Lung (tissue), 12 donors: ENCODE data around the gene SLC35F5. TPM values are rescaled to one million over a fixed set of nuclear protein-coding genes. Genes with fewer than 3 reads are reported as not detected.

Experiments
- ATAC-seq: fragments of 200-7000 bp; cut with Tn5 transposase; one replicate; pipeline ENCODE4 v1.9.1; 2020; ENCODE audit warnings: moderate number of reproducible peaks; ENCODE audit not compliant: insufficient read depth, low FRiP score
- DNase-seq, 3 donors: peaks; one replicate each; pipeline ENCODE4 v3.0.0-alpha.2; 2013 to 2017
- H3K27ac ChIP-seq, 2 donors: one replicate each; pipeline ENCODE4 v1.5.1; 2013; ENCODE audit warnings: mild to moderate bottlenecking in 2 of 2, moderate library complexity in 2 of 2, control low read depth in 1 of 2, inconsistent platforms in 1 of 2, low read depth in 1 of 2, low read length in 1 of 2
- H3K27me3 ChIP-seq, 3 donors: one replicate each; pipeline ENCODE4 v1.5.1; 2013; ENCODE audit warnings: low read length in 2 of 3; ENCODE audit not compliant: control insufficient read depth in 3 of 3, insufficient read depth in 3 of 3
- H3K36me3 ChIP-seq, 4 donors: one replicate each; pipeline ENCODE4 v1.5.1; 2013; ENCODE audit warnings: low read length in 4 of 4, mild to moderate bottlenecking in 1 of 4, moderate library complexity in 1 of 4; ENCODE audit not compliant: control insufficient read depth in 4 of 4, insufficient read depth in 4 of 4
- H3K4me1 ChIP-seq, 5 donors: one replicate each; pipeline ENCODE4 v1.5.1; 2013; ENCODE audit warnings: low read length in 5 of 5, mild to moderate bottlenecking in 2 of 5, moderate library complexity in 1 of 5; ENCODE audit not compliant: control insufficient read depth in 5 of 5, insufficient read depth in 5 of 5
- H3K4me3 ChIP-seq: one replicate; pipeline ENCODE4 v1.5.1; 2013; ENCODE audit warnings: mild to moderate bottlenecking, control low read depth, moderate library complexity
- H3K9ac ChIP-seq, 2 donors: one replicate each; pipeline ENCODE4 v1.5.1; 2013; ENCODE audit warnings: low read length in 2 of 2, control low read depth in 1 of 2; ENCODE audit not compliant: insufficient read depth in 1 of 2
- H3K9me3 ChIP-seq, 4 donors: one replicate each; pipeline ENCODE4 v1.5.1; 2013; ENCODE audit warnings: low read length in 3 of 4, mild to moderate bottlenecking in 1 of 4, moderate library complexity in 1 of 4; ENCODE audit not compliant: control insufficient read depth in 4 of 4, insufficient read depth in 3 of 4
- CTCF ChIP-seq: IDR thresholded peaks from 2 replicates; pipeline ENCODE4 v1.5.1; 2012; ENCODE audit warnings: mild to moderate bottlenecking; ENCODE audit errors: control extremely low read depth, extremely low read depth
- WGBS, 2 donors: extraction: QIAGEN DNeasy Blood & Tissue Kit; methylation state at CpG; one replicate each; pipeline ENCODE4 v1.1.7; 2013; 5-methylcytosine and 5-hydroxymethylcytosine counted together
- polyA plus RNA-seq, 2 donors: library from polyadenylated mRNA; stranded (reverse); fragments of 200-250 nt; gene quantifications; one replicate each; pipeline ENCODE4 v1.2.1, GENCODE V29; 2013
- total RNA-seq, 2 donors: library from RNA; depleted of rRNA in 1 of 2; stranded (reverse); fragments of >200 nt in 1 of 2; gene quantifications; one replicate each; pipeline ENCODE4 v1.2.1, GENCODE V29; 2014 to 2021
- donor health status: control.
- donor health status: control.
- donor health status: Bipolar disorder and iron deficiency.
- donor health status: healthy.
- donor health status: DM: yes; HTN: yes; CAD: no.

Gene SLC35F5
- total and polyA plus RNA-seq, 4 donors, result 17.8 to 216 (median 37.9) TPM

DNA sequence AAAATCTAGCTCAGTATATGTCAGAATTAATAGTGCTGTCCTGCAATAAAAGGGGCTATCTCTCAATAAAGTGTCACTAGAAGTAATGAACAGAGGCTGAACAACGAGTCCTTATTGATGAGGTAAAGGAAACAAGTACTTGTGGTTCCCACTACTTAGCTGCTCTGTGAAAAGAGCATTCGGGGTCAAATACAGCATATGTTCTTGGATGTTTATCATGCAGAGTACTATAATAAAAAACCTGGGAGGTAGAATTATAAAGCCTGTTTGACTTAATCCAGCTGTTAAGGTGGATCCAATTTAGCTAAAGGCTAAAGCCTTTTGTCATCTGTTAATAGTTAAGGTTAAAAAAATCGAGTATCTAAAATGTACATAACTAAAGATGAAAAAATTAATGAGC lies 32.4 kb downstream of the SLC35F5 start:
- H3K36me3 ChIP-seq, result peaks cover 5 to 41% (median 14%) of the 10 kb centered on the region in 4 donors
- TF ChIP-seq CTCF, result no peak
- no peak for ATAC-seq

DNA sequence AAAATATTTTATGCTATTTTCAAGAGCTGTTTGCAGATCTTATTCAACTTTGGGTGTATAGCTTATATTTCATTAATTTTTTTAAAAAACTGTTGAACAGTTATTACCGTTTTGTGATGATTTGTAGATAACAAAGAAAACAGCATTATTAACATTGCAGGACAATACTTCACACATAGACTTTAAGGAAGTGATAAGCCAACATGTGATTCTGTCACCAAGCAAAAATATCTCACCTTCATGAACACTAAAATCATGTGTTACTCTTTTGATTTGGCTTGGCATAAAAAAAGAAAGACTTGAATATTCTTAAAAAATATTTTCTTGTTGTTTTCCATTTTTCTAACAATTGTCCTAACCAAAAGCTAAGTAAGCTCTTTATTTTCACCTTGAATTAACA lies 33.0 kb downstream of the SLC35F5 start:
- H3K9me3 ChIP-seq, result no peaks in the 10 kb centered on the region
- H3K27me3 ChIP-seq, result no peaks in the 10 kb centered on the region
- H3K9ac ChIP-seq, result no peak overlapping the region
- DNase-seq (no peak), ATAC-seq (no peak)
- no peaks in the 10 kb centered on the region for H3K4me1 ChIP-seq
- no peak for TF ChIP-seq CTCF
- H3K36me3 ChIP-seq, result peaks cover 5 to 36% (median 10%) of the 10 kb centered on the region in 4 donors
- H3K4me3 ChIP-seq, result no peak overlapping the region
- no peak overlapping the region for H3K27ac ChIP-seq
- WGBS, 2 donors, result 80 to 84% methylated on average over 1 of the region's 1 CpG

More for the DNA sequence above, 32.4 kb downstream of the SLC35F5 start:
- H3K9me3 ChIP-seq, result no peaks in the 10 kb centered on the region
- no peak for DNase-seq
- WGBS, 2 donors, result 81 to 89% methylated on average over 3 of the region's 3 CpGs
- H3K9ac ChIP-seq, result no peak overlapping the region
- H3K27me3 ChIP-seq, result no peaks in the 10 kb centered on the region
- no peaks in the 10 kb centered on the region for H3K4me1 ChIP-seq
- no peak overlapping the region for H3K4me3 ChIP-seq
- no peak overlapping the region for H3K27ac ChIP-seq

DNA sequence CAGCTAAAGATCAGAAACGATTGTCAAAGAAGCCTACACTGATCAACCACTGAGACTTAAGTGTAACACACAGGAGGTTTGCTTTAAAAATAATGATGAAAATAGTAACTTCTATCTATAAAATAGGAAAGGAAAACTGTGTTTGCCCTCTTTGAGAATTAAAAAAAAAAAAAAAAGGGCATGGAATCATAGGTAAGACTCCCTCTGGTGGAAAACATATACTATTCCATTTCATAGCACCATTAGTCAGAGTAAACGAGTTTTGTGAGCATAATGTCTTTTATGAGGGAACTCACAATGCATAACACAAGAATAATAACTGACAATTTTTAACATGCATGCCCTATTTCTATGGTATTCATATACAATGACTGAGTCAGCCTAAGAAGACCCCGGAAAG lies 36.3 kb downstream of the SLC35F5 start:
- 63 to 67% methylated on average over 3 of the region's 3 CpGs for WGBS, 2 donors
- Histone ChIP-seq H3K9ac (no peak overlapping the region), H3K36me3 (peaks cover 6 to 24% (median 17%) of the 10 kb centered on the region in 4 donors), H3K4me1 (peaks cover 0 to 16% (median 0%) of the 10 kb centered on the region in 5 donors), H3K4me3 (no peak overlapping the region), H3K9me3 (no peaks in the 10 kb centered on the region), H3K27me3 (no peaks in the 10 kb centered on the region), H3K27ac (no peak overlapping the region)
- ATAC-seq, result no peak
- DNase-seq, result peak in 2 of 3 donors; percentile 23 to 47
- TF ChIP-seq CTCF, result no peak

DNA sequence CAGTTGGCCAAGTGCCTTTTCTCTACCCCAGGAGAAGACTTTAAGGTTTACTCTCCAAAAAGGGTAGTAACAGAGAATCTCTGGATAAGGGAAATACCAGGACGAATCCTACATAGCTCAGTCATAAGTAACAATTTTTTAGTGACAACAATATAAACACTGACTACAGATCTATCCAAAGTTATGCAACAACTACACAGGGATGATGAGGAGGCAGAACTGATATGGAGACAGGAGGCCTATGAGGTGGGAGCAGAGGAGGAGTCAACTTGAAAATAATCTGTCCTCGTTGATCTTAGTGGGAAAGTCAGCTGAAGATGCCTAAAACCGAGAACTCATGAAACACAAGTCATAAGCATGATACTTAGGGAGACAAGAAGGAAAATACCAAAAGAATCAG lies 40.2 kb downstream of the SLC35F5 start:
- Histone ChIP-seq H3K9me3 (no peaks in the 10 kb centered on the region), H3K27ac (no peak overlapping the region), H3K9ac (no peak overlapping the region), H3K36me3 (peaks cover 4 to 27% (median 14%) of the 10 kb centered on the region in 4 donors), H3K27me3 (no peaks in the 10 kb centered on the region), H3K4me1 (peaks cover 0 to 16% (median 0%) of the 10 kb centered on the region in 5 donors), H3K4me3 (no peak overlapping the region)
- peak in 2 of 3 donors; percentile 57 to 69 for DNase-seq
- WGBS, 2 donors, result 71 to 84% methylated on average over 3 of the region's 3 CpGs
- TF ChIP-seq CTCF, result no peak
- ATAC-seq, result no peak
